ENCODE results near the gene PIP5KL1. TPM values are rescaled to one million over a fixed set of nuclear protein-coding genes. Genes with fewer than 3 reads are reported as not detected.

PIP5KL1 gene
- total RNA-seq, 3 donors from 2014 or later = 0.58 to 1.9 (median 1.1) TPM

DNA sequence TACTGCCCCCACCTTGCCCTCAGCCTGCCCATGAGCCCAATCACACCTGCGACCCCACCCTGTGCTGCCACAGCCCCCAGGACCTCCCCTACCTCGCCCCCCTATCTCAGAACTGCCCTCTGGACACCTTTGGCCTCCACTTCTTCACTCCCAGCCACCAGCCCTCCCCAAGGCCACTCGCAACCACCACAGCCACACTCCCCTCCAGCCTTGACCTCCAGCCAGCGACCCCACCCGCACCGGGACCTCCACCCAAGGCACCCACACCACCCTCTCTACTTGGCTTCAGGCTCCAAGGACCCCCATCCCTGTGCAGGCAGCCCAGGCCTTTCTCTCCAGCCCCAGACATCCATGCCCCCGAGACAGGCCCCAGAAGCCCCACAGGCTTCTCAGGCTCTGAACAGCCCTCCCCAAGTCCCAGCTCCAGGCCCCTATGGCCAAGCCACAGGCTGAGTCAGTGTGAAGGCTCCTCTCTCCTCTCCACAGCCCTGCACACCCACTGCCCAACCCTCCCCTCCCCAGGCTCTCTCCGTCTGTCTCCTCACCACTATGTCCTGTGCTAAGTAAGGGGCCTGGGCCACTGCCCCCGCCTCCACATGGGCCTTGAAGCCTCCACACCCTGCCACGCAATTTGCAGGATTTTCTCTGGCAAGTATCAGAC is 55.1 kb downstream of the PIP5KL1 start:
- TF ChIP-seq, protein P1, sequence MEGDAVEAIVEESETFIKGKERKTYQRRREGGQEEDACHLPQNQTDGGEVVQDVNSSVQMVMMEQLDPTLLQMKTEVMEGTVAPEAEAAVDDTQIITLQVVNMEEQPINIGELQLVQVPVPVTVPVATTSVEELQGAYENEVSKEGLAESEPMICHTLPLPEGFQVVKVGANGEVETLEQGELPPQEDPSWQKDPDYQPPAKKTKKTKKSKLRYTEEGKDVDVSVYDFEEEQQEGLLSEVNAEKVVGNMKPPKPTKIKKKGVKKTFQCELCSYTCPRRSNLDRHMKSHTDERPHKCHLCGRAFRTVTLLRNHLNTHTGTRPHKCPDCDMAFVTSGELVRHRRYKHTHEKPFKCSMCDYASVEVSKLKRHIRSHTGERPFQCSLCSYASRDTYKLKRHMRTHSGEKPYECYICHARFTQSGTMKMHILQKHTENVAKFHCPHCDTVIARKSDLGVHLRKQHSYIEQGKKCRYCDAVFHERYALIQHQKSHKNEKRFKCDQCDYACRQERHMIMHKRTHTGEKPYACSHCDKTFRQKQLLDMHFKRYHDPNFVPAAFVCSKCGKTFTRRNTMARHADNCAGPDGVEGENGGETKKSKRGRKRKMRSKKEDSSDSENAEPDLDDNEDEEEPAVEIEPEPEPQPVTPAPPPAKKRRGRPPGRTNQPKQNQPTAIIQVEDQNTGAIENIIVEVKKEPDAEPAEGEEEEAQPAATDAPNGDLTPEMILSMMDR (IDR thresholded peaks at IDR 0.05) = no peak
- H3K4me3 ChIP-seq = no peak overlapping the region
- H3K36me3 ChIP-seq (ENCODE audit: low read depth) = no peaks in the 10 kb centered on the region
- no peaks in the 10 kb centered on the region for H3K9me3 ChIP-seq
- no peak for DNase-seq
- intact Hi-C loops (cut with DNase I, micrococcal nuclease) = loop anchor here in 1 of 2 donors (10.0 kb wide), 1 partner anchor 141 kb away; the partner anchor contains the start of gene TOR2A
- H3K4me1 ChIP-seq (ENCODE audit: low read depth) = peaks cover 32% of the 10 kb centered on the region
- ATAC-seq = peak; percentile 1

GRCh38 chr9:127874301-127875221 is 56.0 kb downstream of the PIP5KL1 start:
- peak; percentile 22 for ATAC-seq
- Histone ChIP-seq H3K4me1 (ENCODE audit: low read depth) (peaks cover 36% of the 10 kb centered on the region), H3K36me3 (ENCODE audit: low read depth) (no peaks in the 10 kb centered on the region), H3K4me3 (no peak overlapping the region), H3K9me3 (no peaks in the 10 kb centered on the region)
- DNase-seq = no peak
- intact Hi-C loops (cut with DNase I, micrococcal nuclease) = loop anchor here in 1 of 2 donors (10.0 kb wide), 1 partner anchor 140 kb away; the partner anchor contains the start of gene TOR2A
- TF ChIP-seq, protein P1 (IDR thresholded peaks at IDR 0.05) = no peak

- no peaks in the 10 kb centered on the region for H3K36me3 ChIP-seq (ENCODE audit: low read depth)
- TF ChIP-seq, protein P1 (IDR thresholded peaks at IDR 0.05) = no peak
- peak in 1 of 3 donors; percentile 52 for DNase-seq
- intact Hi-C loops (cut with DNase I, micrococcal nuclease) = loop anchor here in 1 of 2 donors (10.0 kb wide), 1 partner anchor 139 kb away; the partner anchor contains the start of gene TOR2A
- no peak overlapping the region for H3K4me3 ChIP-seq
- no peak for ATAC-seq
- H3K4me1 ChIP-seq (ENCODE audit: low read depth) = peaks cover 36% of the 10 kb centered on the region
- H3K9me3 ChIP-seq = no peaks in the 10 kb centered on the region
Measured at GRCh38 chr9:127873886-127874285, 56.7 kb downstream of the PIP5KL1 start.

DNA sequence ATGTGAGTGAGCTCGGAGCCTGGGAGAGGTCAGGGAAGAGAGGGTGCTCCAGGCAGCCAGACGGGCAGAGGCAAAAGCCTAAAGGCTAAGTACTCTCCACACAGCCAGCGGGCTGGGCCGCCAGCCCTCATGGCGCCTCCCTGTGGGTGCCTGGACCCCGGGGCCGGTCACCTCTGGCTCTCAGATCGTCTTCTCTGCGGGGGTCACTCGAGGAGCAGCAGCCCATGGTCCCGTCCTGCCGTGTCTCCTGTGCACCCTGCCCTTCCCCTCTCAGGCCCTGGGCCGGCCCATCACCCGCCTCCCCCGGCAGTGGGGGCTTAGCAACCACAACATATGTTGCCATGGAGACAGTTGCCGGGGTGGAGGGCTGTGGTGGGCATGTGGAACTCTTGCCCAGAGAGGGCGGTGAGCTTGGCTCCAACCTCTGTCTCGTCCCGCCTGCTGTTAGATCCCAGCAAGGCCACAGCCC is 57.3 kb downstream of the PIP5KL1 start:
- intact Hi-C loops (cut with DNase I, micrococcal nuclease) = loop anchor here in 1 of 2 donors (10.0 kb wide), 1 partner anchor 138 kb away; the partner anchor contains the start of gene TOR2A
- H3K4me3 ChIP-seq = no peak overlapping the region
- ATAC-seq = no peak
- no peaks in the 10 kb centered on the region for H3K9me3 ChIP-seq
- TF ChIP-seq, protein P1 (IDR thresholded peaks at IDR 0.05) = no peak
- H3K36me3 ChIP-seq (ENCODE audit: low read depth) = no peaks in the 10 kb centered on the region
- H3K4me1 ChIP-seq (ENCODE audit: low read depth) = peaks cover 35% of the 10 kb centered on the region
- DNase-seq = no peak

- H3K4me1 ChIP-seq (ENCODE audit: low read depth) = peaks cover 29% of the 10 kb centered on the region
- intact Hi-C loops (cut with DNase I, micrococcal nuclease) = loop anchor here in 1 of 2 donors (10.0 kb wide), 1 partner anchor 138 kb away; the partner anchor contains the start of gene TOR2A
- DNase-seq = no peak
Measured at GRCh38 chr9:127872369-127873222, 58.0 kb downstream of the PIP5KL1 start.

More at GRCh38 chr9:127872369-127873222, 58.0 kb downstream of the PIP5KL1 start:
- TF ChIP-seq, protein P1 (IDR thresholded peaks at IDR 0.05) = no peak
- ATAC-seq = no peak
- no peaks in the 10 kb centered on the region for H3K9me3 ChIP-seq
- H3K4me3 ChIP-seq = no peak overlapping the region
- H3K36me3 ChIP-seq (ENCODE audit: low read depth) = no peaks in the 10 kb centered on the region

All from mucosa of descending colon (tissue), 3 donors.